HL-60 (cell line): ENCODE data around the gene DEGS1.

Experiments
- CTCF ChIP-seq: IDR thresholded peaks from one replicate; pipeline ENCODE4 v1.5.1; 2011; ENCODE audit warnings: low read length, control low read depth, inconsistent platforms; ENCODE audit not compliant: insufficient read depth
- GABPA ChIP-seq: IDR thresholded peaks from 2 replicates; pipeline ENCODE4 v1.6.1; 2012; ENCODE audit warnings: low read depth
- POLR2AphosphoS5 ChIP-seq: IDR thresholded peaks from 2 replicates; pipeline ENCODE4 v1.6.1; 2012; ENCODE audit warnings: low read depth
- TF ChIP-seq, protein P1 (sequence below): IDR thresholded peaks from 2 replicates; pipeline ENCODE4 v1.6.1; 2012; ENCODE audit warnings: low read depth; ENCODE audit not compliant: insufficient replicate concordance

- no peak for TF ChIP-seq GABPA
- no peak for TF ChIP-seq CTCF
- TF ChIP-seq, protein P1, sequence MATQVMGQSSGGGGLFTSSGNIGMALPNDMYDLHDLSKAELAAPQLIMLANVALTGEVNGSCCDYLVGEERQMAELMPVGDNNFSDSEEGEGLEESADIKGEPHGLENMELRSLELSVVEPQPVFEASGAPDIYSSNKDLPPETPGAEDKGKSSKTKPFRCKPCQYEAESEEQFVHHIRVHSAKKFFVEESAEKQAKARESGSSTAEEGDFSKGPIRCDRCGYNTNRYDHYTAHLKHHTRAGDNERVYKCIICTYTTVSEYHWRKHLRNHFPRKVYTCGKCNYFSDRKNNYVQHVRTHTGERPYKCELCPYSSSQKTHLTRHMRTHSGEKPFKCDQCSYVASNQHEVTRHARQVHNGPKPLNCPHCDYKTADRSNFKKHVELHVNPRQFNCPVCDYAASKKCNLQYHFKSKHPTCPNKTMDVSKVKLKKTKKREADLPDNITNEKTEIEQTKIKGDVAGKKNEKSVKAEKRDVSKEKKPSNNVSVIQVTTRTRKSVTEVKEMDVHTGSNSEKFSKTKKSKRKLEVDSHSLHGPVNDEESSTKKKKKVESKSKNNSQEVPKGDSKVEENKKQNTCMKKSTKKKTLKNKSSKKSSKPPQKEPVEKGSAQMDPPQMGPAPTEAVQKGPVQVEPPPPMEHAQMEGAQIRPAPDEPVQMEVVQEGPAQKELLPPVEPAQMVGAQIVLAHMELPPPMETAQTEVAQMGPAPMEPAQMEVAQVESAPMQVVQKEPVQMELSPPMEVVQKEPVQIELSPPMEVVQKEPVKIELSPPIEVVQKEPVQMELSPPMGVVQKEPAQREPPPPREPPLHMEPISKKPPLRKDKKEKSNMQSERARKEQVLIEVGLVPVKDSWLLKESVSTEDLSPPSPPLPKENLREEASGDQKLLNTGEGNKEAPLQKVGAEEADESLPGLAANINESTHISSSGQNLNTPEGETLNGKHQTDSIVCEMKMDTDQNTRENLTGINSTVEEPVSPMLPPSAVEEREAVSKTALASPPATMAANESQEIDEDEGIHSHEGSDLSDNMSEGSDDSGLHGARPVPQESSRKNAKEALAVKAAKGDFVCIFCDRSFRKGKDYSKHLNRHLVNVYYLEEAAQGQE = no peak
- no peak for TF ChIP-seq POLR2AphosphoS5
Observed at GRCh38 chr1:224163311-224163710, 19.7 kb upstream of the DEGS1 start.
